ENCODE data around the gene NAT16. TPM values are rescaled to one million over a fixed set of nuclear protein-coding genes. Genes with fewer than 3 reads are reported as not detected.
A peak's percentile ranks its signal among the peaks of the same experiment; 100 is the strongest.

Gene NAT16
- total RNA-seq, 1 donor from 2014 or later = not detected

GRCh38 chr7:101126651-101127459, 53.2 kb downstream of the NAT16 start, which contains the start of gene SERPINE1:
Gene SERPINE1 (plus strand): TSS chr7:101127104. CDS start chr7:101128394, 1,290 bp downstream.
- Mint-ChIP-seq H3K27me3 (peaks cover 29% of the 10 kb centered on the region), H3K4me3 (peak within 1 kb of the TSS; percentile 81), H3K36me3 (no peaks in the 10 kb centered on the region), H3K9me3 (no peaks in the 10 kb centered on the region), H3K4me1 (ENCODE audit: unreplicated experiment) (peaks cover 29% of the 10 kb centered on the region), H3K27ac (no peak within 1 kb of the TSS)
- DNase-seq (ENCODE audit: extremely low spot score, unreplicated experiment) = no peak
- peak; percentile 61 for TF ChIP-seq CTCF (conservative IDR thresholded peaks at IDR 0.05)

GRCh38 chr7:101125989-101126650, 54.0 kb downstream of the NAT16 start:
- Mint-ChIP-seq H3K9me3 (no peaks in the 10 kb centered on the region), H3K27me3 (peaks cover 27% of the 10 kb centered on the region), H3K4me1 (ENCODE audit: unreplicated experiment) (peaks cover 30% of the 10 kb centered on the region), H3K36me3 (no peaks in the 10 kb centered on the region), H3K27ac (no peak overlapping the region), H3K4me3 (no peak overlapping the region)
- no peak for DNase-seq (ENCODE audit: extremely low spot score, unreplicated experiment)
- no peak for TF ChIP-seq CTCF (conservative IDR thresholded peaks at IDR 0.05)

GRCh38 chr7:101124376-101125056, 55.6 kb downstream of the NAT16 start:
- Mint-ChIP-seq H3K9me3 (no peaks in the 10 kb centered on the region), H3K27ac (no peak overlapping the region), H3K4me3 (peak overlapping the region; percentile 44), H3K36me3 (no peaks in the 10 kb centered on the region), H3K27me3 (peaks cover 29% of the 10 kb centered on the region), H3K4me1 (ENCODE audit: unreplicated experiment) (peaks cover 34% of the 10 kb centered on the region)
- TF ChIP-seq CTCF (conservative IDR thresholded peaks at IDR 0.05) = no peak
- no peak for DNase-seq (ENCODE audit: extremely low spot score, unreplicated experiment)

GRCh38 chr7:101123703-101124068, 56.4 kb downstream of the NAT16 start:
- no peaks in the 10 kb centered on the region for H3K9me3 Mint-ChIP-seq
- no peaks in the 10 kb centered on the region for H3K36me3 Mint-ChIP-seq
- H3K4me3 Mint-ChIP-seq = no peak overlapping the region
- peaks cover 34% of the 10 kb centered on the region for H3K4me1 Mint-ChIP-seq (ENCODE audit: unreplicated experiment)
- peaks cover 29% of the 10 kb centered on the region for H3K27me3 Mint-ChIP-seq
- TF ChIP-seq CTCF (conservative IDR thresholded peaks at IDR 0.05) = no peak
- no peak overlapping the region for H3K27ac Mint-ChIP-seq
- no peak for DNase-seq (ENCODE audit: extremely low spot score, unreplicated experiment)

- DNase-seq (ENCODE audit: extremely low spot score, unreplicated experiment) = no peak
- H3K27ac Mint-ChIP-seq = no peak overlapping the region
- no peak overlapping the region for H3K4me3 Mint-ChIP-seq
- H3K4me1 Mint-ChIP-seq (ENCODE audit: unreplicated experiment) = peaks cover 34% of the 10 kb centered on the region
- no peaks in the 10 kb centered on the region for H3K9me3 Mint-ChIP-seq
- TF ChIP-seq CTCF (conservative IDR thresholded peaks at IDR 0.05) = no peak
- no peaks in the 10 kb centered on the region for H3K36me3 Mint-ChIP-seq
- peaks cover 27% of the 10 kb centered on the region for H3K27me3 Mint-ChIP-seq
Measured at GRCh38 chr7:101122933-101123702, 57.0 kb downstream of the NAT16 start.
